Measurements from ENCODE around the gene PTPRM.

The PTPRM gene

GRCh38 chr18:7807936-7808453, 240.9 kb downstream of the PTPRM start:
- DNase-seq (ENCODE audit: low spot score) = no peak

GRCh38 chr18:7808992-7809391, 241.9 kb downstream of the PTPRM start:
- DNase-seq (ENCODE audit: low spot score) = no peak

- no peak for DNase-seq (ENCODE audit: low spot score)
Measured at GRCh38 chr18:7809455-7809854, 242.3 kb downstream of the PTPRM start.

GRCh38 chr18:7809978-7810377, 242.9 kb downstream of the PTPRM start:
- DNase-seq (ENCODE audit: low spot score) = no peak

GRCh38 chr18:7812431-7813063, 245.4 kb downstream of the PTPRM start:
- DNase-seq (ENCODE audit: low spot score) = no peak

- DNase-seq (ENCODE audit: low spot score) = no peak
Measured at GRCh38 chr18:7813131-7813530, 246.0 kb downstream of the PTPRM start.

GRCh38 chr18:7814754-7815315, 247.7 kb downstream of the PTPRM start:
- no peak for DNase-seq (ENCODE audit: low spot score)

GRCh38 chr18:7815787-7816186, 248.7 kb downstream of the PTPRM start:
- no peak for DNase-seq (ENCODE audit: low spot score)

- no peak for DNase-seq (ENCODE audit: low spot score)
Measured at GRCh38 chr18:7817575-7818230, 250.6 kb downstream of the PTPRM start.

- no peak for DNase-seq (ENCODE audit: low spot score)
Measured at GRCh38 chr18:7821784-7822183, 254.7 kb downstream of the PTPRM start.

GRCh38 chr18:7822435-7823331, 255.6 kb downstream of the PTPRM start:
- DNase-seq (ENCODE audit: low spot score) = no peak

- no peak for DNase-seq (ENCODE audit: low spot score)
Measured at GRCh38 chr18:7824970-7825369, 257.9 kb downstream of the PTPRM start.

GRCh38 chr18:7830468-7830867, 263.4 kb downstream of the PTPRM start:
- DNase-seq (ENCODE audit: low spot score) = no peak

- DNase-seq (ENCODE audit: low spot score) = no peak
Measured at GRCh38 chr18:7839548-7839947, 272.4 kb downstream of the PTPRM start.

GRCh38 chr18:7840411-7840810, 273.3 kb downstream of the PTPRM start:
- no peak for DNase-seq (ENCODE audit: low spot score)

- no peak for DNase-seq (ENCODE audit: low spot score)
Measured at GRCh38 chr18:7844017-7844416, 276.9 kb downstream of the PTPRM start.

GRCh38 chr18:7844418-7844817, 277.3 kb downstream of the PTPRM start:
- no peak for DNase-seq (ENCODE audit: low spot score)

GRCh38 chr18:7846335-7846734, 279.2 kb downstream of the PTPRM start:
- DNase-seq (ENCODE audit: low spot score) = no peak

- no peak for DNase-seq (ENCODE audit: low spot score)
Measured at GRCh38 chr18:7847357-7848053, 280.4 kb downstream of the PTPRM start.

GRCh38 chr18:7848054-7848412, 280.9 kb downstream of the PTPRM start:
- DNase-seq (ENCODE audit: low spot score) = no peak

- no peak for DNase-seq (ENCODE audit: low spot score)
Measured at GRCh38 chr18:7850446-7850845, 283.3 kb downstream of the PTPRM start.

GRCh38 chr18:7855028-7855427, 287.9 kb downstream of the PTPRM start:
- no peak for DNase-seq (ENCODE audit: low spot score)

Data from CD4-positive, alpha-beta T cell treated with Interleukin-6 at 100 ng/mL for 8 hours (primary cell).